Vagina (tissue), 2 donors: ENCODE measurements around the gene TRIM37. TPM values are rescaled to one million over a fixed set of nuclear protein-coding genes. Genes with fewer than 3 reads are reported as not detected.

Source experiments
- DNase-seq, 2 donors: peaks; one replicate each; pipeline ENCODE4 v3.0.0-alpha.2; 2017; ENCODE audit errors: extremely low spot score in 2 of 2
- H3K27ac ChIP-seq: fragments of 200-600 bp; sonication (generic); one replicate; pipeline ENCODE4 v1.5.1; 2019
- H3K27me3 ChIP-seq: fragments of 200-600 bp; sonication (generic); one replicate; pipeline ENCODE4 v1.5.1; 2019
- H3K36me3 ChIP-seq, 2 donors: fragments of 200-600 bp; sonication (generic); one replicate each; pipeline ENCODE4 v1.5.1; 2017 to 2019
- H3K4me1 ChIP-seq: fragments of 200-600 bp; sonication (generic); one replicate; pipeline ENCODE4 v1.5.1; 2019
- H3K4me3 ChIP-seq, 2 donors: fragments of 200-600 bp; sonication (generic); 1 replicate in 1 of 2; 2 replicates in 1 of 2; pipeline ENCODE4 v1.5.1; 2016 to 2019
- H3K9me3 ChIP-seq: fragments of 200-600 bp; sonication (generic); one replicate; pipeline ENCODE4 v1.5.1; 2019
- CTCF ChIP-seq, 3 experiments: fragments of 450-650 bp in 2 of 3; fragments of 200-600 bp in 1 of 3; sonication (generic) in 1 of 3; IDR thresholded peaks; one replicate each; pipeline ENCODE4 v1.5.1; 2017 to 2019; ENCODE audit warnings: antibody characterized with exemption in 3 of 3, mild to moderate bottlenecking in 2 of 3, moderate library complexity in 2 of 3
- POLR2A ChIP-seq, 2 donors: fragments of 450-650 bp; IDR thresholded peaks; one replicate each; pipeline ENCODE4 v1.6.1; 2017; ENCODE audit warnings: antibody characterized with exemption in 2 of 2, mild to moderate bottlenecking in 2 of 2, moderate library complexity in 2 of 2
- POLR2AphosphoS5 ChIP-seq, 2 donors: sonication (generic); formaldehyde crosslinking; IDR thresholded peaks; one replicate each; pipeline ENCODE4 v1.9.0; 2017; ENCODE audit warnings: antibody characterized with exemption in 2 of 2, mild to moderate bottlenecking in 2 of 2, low read depth in 1 of 2; ENCODE audit not compliant: insufficient read depth in 1 of 2
- intact Hi-C: fragments of 100-400 bp; cut with DNase I; formaldehyde crosslinking; loops from one replicate; pipeline ENCODE4 v1.15.1; 2023
- total RNA-seq: library from RNA; depleted of rRNA; stranded (reverse); fragments of >200 nt; gene quantifications from one replicate; pipeline ENCODE4 v1.2.3, GENCODE V29; 2016

Gene TRIM37
- total RNA-seq, 1 donor from 2014 or later, result 20.4 TPM

GRCh38 chr17:58980706-58981481, 125.8 kb downstream of the TRIM37 start:
- no peak for DNase-seq
- intact Hi-C loops, result no loop called here
- TF ChIP-seq POLR2A (IDR thresholded peaks at IDR 0.05) (no peak), CTCF (IDR thresholded peaks at IDR 0.05) (no peak), POLR2AphosphoS5 (IDR thresholded peaks at IDR 0.05; ENCODE audit: insufficient read depth in 1 of 2, low read depth in 1 of 2) (no peak)
- H3K4me1 ChIP-seq, result no peaks in the 10 kb centered on the region
- no peak overlapping the region for H3K27ac ChIP-seq
- H3K4me3 ChIP-seq, result no peak overlapping the region
- no peaks in the 10 kb centered on the region for H3K27me3 ChIP-seq
- no peaks in the 10 kb centered on the region for H3K36me3 ChIP-seq
- H3K9me3 ChIP-seq, result no peaks in the 10 kb centered on the region

- no peaks in the 10 kb centered on the region for H3K9me3 ChIP-seq
- no peaks in the 10 kb centered on the region for H3K27me3 ChIP-seq
- no peak for TF ChIP-seq POLR2A (IDR thresholded peaks at IDR 0.05)
- TF ChIP-seq POLR2AphosphoS5 (IDR thresholded peaks at IDR 0.05; ENCODE audit: insufficient read depth in 1 of 2, low read depth in 1 of 2), result no peak
- no peak for TF ChIP-seq CTCF (IDR thresholded peaks at IDR 0.05)
- H3K4me3 ChIP-seq, result no peak overlapping the region
- H3K27ac ChIP-seq, result no peak overlapping the region
- intact Hi-C loops, result no loop called here
- DNase-seq, result no peak
- H3K36me3 ChIP-seq, result no peaks in the 10 kb centered on the region
- no peaks in the 10 kb centered on the region for H3K4me1 ChIP-seq
Observed at GRCh38 chr17:58976541-58976940, 130.1 kb downstream of the TRIM37 start.

- Histone ChIP-seq H3K9me3 (no peaks in the 10 kb centered on the region), H3K36me3 (no peaks in the 10 kb centered on the region), H3K27ac (no peak overlapping the region), H3K27me3 (no peaks in the 10 kb centered on the region), H3K4me1 (no peaks in the 10 kb centered on the region), H3K4me3 (no peak overlapping the region)
- no peak for DNase-seq
- intact Hi-C loops, result no loop called here
- TF ChIP-seq POLR2AphosphoS5 (IDR thresholded peaks at IDR 0.05; ENCODE audit: insufficient read depth in 1 of 2, low read depth in 1 of 2) (no peak), POLR2A (IDR thresholded peaks at IDR 0.05) (no peak)
Observed at GRCh38 chr17:58974354-58974753, 132.3 kb downstream of the TRIM37 start.

GRCh38 chr17:58970609-58971450, 135.8 kb downstream of the TRIM37 start:
- intact Hi-C loops, result no loop called here
- Histone ChIP-seq H3K4me3 (no peak overlapping the region), H3K9me3 (no peaks in the 10 kb centered on the region), H3K4me1 (no peaks in the 10 kb centered on the region), H3K27me3 (no peaks in the 10 kb centered on the region), H3K36me3 (no peaks in the 10 kb centered on the region), H3K27ac (no peak overlapping the region)
- TF ChIP-seq POLR2A (IDR thresholded peaks at IDR 0.05), result no peak
- no peak for TF ChIP-seq CTCF (IDR thresholded peaks at IDR 0.05)
- TF ChIP-seq POLR2AphosphoS5 (IDR thresholded peaks at IDR 0.05; ENCODE audit: insufficient read depth in 1 of 2, low read depth in 1 of 2), result no peak
- no peak for DNase-seq

GRCh38 chr17:58969612-58970011, 137.1 kb downstream of the TRIM37 start:
- no peak for DNase-seq
- no peaks in the 10 kb centered on the region for H3K36me3 ChIP-seq
- TF ChIP-seq POLR2AphosphoS5 (IDR thresholded peaks at IDR 0.05; ENCODE audit: insufficient read depth in 1 of 2, low read depth in 1 of 2), result no peak
- no peak for TF ChIP-seq CTCF (IDR thresholded peaks at IDR 0.05)
- no peak for TF ChIP-seq POLR2A (IDR thresholded peaks at IDR 0.05)
- no peak overlapping the region for H3K27ac ChIP-seq
- no peaks in the 10 kb centered on the region for H3K9me3 ChIP-seq
- no peak overlapping the region for H3K4me3 ChIP-seq
- intact Hi-C loops, result no loop called here
- H3K4me1 ChIP-seq, result no peaks in the 10 kb centered on the region
- no peaks in the 10 kb centered on the region for H3K27me3 ChIP-seq
